GM18508 (cell line): Measurements from ENCODE around the gene AKAP13.
"Not testable (repeated sequence)": the region's sequence is repeated elsewhere in the genome, so short reads cannot be mapped to it uniquely, and the experiment has no call there.

Source experiments
- ATAC-seq: cut with Tn5 transposase; IDR thresholded peaks from one replicate; pipeline ENCODE4 v1.9.1; 2021; ENCODE audit warnings: moderate number of reproducible peaks; ENCODE audit not compliant: insufficient read depth, unreplicated experiment

Gene AKAP13

GRCh38 chr15:85464471-85464870 is 84.1 kb downstream of the AKAP13 start:
- ATAC-seq = no peak

- ATAC-seq = no peak
These were observed 90.3 kb downstream of the AKAP13 start for GRCh38 chr15:85470563-85471271.

GRCh38 chr15:85472349-85472748 is 91.9 kb downstream of the AKAP13 start:
- no peak for ATAC-seq

- ATAC-seq = no peak
These were observed 93.1 kb downstream of the AKAP13 start for GRCh38 chr15:85473455-85473854.

- ATAC-seq = peak; percentile 20
These were observed 94.4 kb downstream of the AKAP13 start for GRCh38 chr15:85474700-85475316.

- peak; percentile 64 for ATAC-seq
These were observed 94.9 kb downstream of the AKAP13 start for GRCh38 chr15:85475317-85475701.

- no peak for ATAC-seq
These were observed 95.3 kb downstream of the AKAP13 start for GRCh38 chr15:85475711-85476110.

GRCh38 chr15:85477061-85477460 is 96.7 kb downstream of the AKAP13 start:
- ATAC-seq = no peak

GRCh38 chr15:85477730-85478129 is 97.3 kb downstream of the AKAP13 start:
- ATAC-seq = no peak

GRCh38 chr15:85479071-85479647 is 98.8 kb downstream of the AKAP13 start:
- no peak for ATAC-seq

- ATAC-seq = no peak
These were observed 100.5 kb downstream of the AKAP13 start for GRCh38 chr15:85480923-85481322.

- ATAC-seq = not testable (repeated sequence)
These were observed 101.1 kb downstream of the AKAP13 start for GRCh38 chr15:85481543-85481942.

DNA sequence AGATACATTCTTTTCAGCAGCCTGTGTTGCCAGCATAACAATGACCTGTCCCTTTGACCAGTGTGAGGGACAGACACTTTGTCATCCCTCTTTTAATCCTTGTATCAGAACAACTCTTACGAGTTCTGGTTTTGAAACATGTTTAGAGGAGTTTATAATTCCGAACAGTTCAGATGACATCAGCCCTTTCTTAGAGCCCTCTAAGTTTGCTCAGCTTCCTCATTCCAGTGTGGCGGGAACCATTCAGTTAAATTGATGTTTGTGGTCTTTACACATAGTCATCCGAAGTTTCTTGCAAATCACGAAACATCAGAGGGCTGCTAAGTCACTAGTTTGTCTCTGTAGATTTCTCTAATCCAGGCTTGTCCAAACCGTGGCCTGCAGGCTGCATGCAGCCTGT is 102.5 kb downstream of the AKAP13 start:
- ATAC-seq = no peak

GRCh38 chr15:85483955-85484354 is 103.6 kb downstream of the AKAP13 start:
- ATAC-seq = not testable (repeated sequence)

DNA sequence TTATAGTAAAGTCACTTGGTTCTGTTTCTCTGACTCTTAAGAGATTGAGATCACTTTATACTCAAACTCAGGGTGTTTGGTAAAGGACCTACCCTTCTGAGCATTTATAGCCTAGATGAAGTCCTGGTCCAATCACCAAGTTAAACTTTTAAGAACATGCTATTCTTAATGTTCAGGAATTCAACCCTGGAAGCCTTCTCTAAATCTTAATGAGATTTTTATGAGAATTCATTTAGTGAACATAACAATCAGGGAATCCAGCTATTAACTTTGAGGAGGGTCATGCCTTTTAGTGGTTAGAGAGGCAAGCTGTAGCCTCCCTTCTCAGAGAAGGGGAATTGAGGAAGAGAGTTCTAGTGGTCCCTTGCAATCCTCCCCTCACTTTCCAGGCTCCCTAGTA is 104.5 kb downstream of the AKAP13 start:
- not testable (repeated sequence) for ATAC-seq

- ATAC-seq = peak; percentile 65
These were observed 105.7 kb downstream of the AKAP13 start for GRCh38 chr15:85485956-85486567.

GRCh38 chr15:85487796-85488195 is 107.4 kb downstream of the AKAP13 start:
- not testable (repeated sequence) for ATAC-seq

DNA sequence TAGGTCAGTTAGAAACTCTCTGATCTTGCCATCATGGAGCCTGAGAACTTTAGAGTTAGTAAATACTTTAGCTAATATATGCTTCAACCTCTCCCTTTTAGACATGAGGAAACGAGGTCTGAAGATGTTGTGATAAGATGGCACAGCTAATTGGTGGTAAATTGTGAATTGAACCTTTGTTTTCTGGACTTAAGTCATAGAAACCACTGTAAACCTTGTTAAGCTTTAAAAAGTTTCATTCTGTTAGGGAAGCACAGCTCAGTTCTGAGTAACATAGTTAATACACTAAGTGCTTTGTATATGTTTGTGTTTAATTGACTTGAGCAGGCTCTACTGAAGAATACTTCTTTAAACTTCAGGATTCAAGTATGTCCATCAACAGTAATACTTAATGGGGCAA is 108.6 kb downstream of the AKAP13 start:
- no peak for ATAC-seq

- ATAC-seq = peak; percentile 35
These were observed 109.5 kb downstream of the AKAP13 start for GRCh38 chr15:85489773-85490493.

DNA sequence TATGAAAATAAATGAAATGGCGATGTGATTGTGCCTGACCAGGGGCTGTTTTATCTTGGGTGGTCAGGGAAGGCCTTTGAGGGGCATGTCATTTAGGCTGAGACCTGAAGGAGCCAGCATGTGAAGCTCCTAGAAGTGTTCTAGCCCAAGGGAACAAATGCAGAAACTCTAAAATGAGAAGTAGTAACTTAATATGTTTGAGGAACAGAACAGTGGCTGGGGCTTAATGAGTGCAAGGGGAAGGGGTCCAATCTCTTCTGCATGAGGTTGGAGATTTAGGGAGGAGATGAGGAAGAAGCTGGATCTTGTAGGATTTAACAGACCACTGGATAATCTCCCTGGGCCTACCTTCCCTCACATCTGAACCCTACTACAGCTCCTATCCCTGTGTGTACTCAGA is 110.5 kb downstream of the AKAP13 start:
- no peak for ATAC-seq

- ATAC-seq = no peak
These were observed 111.3 kb downstream of the AKAP13 start for GRCh38 chr15:85491691-85492090.
